ENCODE data around the gene EFNA2. TPM values are rescaled to one million over a fixed set of nuclear protein-coding genes. Genes with fewer than 3 reads are reported as not detected.
A peak's percentile ranks its signal among the peaks of the same experiment; 100 is the strongest.

EFNA2 gene
- total RNA-seq, 1 experiment from 2014 or later, result 11.4 TPM

DNA sequence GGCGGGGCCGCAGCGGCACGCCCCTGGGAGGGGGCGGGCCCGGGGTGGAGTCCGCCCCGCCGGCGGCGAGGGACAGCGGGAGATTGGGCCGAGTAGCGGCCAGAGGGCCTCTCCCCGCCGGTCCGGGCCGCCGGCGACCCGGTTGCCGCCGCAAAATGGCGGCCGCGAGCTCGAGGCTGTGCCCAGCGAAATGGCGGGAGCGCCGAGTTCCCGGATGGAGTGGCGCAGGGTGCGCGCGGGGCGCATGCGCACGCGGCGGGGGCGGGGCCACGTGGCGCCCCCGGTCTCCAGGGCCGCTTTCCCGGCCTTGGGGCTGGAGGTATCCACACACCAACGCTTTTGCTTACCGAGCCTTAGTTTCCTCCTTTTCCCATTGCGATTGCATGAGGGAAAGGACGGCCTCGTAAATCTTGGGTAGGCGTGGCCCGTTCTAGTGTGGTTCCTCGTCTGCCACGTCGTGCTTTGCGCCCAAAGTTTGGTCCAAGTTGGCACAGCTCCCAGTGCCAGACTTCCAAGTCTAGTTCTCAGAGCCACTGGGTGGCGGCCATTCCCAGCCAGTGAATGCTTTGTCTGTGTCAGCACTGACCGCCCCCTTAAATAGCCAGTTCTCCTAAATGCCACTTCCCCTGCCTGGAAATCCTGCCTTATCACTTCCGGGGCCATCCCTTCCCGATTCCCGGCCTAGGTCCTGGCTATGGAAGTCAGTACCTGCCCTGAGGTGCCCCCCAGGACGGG is 16.0 kb upstream of the EFNA2 start (continued):
- TF ChIP-seq, protein P1, sequence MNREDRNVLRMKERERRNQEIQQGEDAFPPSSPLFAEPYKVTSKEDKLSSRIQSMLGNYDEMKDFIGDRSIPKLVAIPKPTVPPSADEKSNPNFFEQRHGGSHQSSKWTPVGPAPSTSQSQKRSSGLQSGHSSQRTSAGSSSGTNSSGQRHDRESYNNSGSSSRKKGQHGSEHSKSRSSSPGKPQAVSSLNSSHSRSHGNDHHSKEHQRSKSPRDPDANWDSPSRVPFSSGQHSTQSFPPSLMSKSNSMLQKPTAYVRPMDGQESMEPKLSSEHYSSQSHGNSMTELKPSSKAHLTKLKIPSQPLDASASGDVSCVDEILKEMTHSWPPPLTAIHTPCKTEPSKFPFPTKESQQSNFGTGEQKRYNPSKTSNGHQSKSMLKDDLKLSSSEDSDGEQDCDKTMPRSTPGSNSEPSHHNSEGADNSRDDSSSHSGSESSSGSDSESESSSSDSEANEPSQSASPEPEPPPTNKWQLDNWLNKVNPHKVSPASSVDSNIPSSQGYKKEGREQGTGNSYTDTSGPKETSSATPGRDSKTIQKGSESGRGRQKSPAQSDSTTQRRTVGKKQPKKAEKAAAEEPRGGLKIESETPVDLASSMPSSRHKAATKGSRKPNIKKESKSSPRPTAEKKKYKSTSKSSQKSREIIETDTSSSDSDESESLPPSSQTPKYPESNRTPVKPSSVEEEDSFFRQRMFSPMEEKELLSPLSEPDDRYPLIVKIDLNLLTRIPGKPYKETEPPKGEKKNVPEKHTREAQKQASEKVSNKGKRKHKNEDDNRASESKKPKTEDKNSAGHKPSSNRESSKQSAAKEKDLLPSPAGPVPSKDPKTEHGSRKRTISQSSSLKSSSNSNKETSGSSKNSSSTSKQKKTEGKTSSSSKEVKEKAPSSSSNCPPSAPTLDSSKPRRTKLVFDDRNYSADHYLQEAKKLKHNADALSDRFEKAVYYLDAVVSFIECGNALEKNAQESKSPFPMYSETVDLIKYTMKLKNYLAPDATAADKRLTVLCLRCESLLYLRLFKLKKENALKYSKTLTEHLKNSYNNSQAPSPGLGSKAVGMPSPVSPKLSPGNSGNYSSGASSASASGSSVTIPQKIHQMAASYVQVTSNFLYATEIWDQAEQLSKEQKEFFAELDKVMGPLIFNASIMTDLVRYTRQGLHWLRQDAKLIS (CRISPR knock-in tag; IDR thresholded peaks at IDR 0.05; ENCODE audit: borderline replicate concordance), result no peak
- no peak for TF ChIP-seq NR3C1 (CRISPR knock-in tag; conservative IDR thresholded peaks at IDR 0.05; ENCODE audit: low read depth)
- no peak for TF ChIP-seq MXD4 (CRISPR knock-in tag; IDR thresholded peaks at IDR 0.05; ENCODE audit: borderline replicate concordance)
- TF ChIP-seq, protein P2, sequence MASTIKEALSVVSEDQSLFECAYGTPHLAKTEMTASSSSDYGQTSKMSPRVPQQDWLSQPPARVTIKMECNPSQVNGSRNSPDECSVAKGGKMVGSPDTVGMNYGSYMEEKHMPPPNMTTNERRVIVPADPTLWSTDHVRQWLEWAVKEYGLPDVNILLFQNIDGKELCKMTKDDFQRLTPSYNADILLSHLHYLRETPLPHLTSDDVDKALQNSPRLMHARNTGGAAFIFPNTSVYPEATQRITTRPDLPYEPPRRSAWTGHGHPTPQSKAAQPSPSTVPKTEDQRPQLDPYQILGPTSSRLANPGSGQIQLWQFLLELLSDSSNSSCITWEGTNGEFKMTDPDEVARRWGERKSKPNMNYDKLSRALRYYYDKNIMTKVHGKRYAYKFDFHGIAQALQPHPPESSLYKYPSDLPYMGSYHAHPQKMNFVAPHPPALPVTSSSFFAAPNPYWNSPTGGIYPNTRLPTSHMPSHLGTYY (CRISPR knock-in tag; IDR thresholded peaks at IDR 0.05), result peak; percentile 67; the same call in 1 of the 2 replicates
- TF ChIP-seq RORB (CRISPR knock-in tag; IDR thresholded peaks at IDR 0.05), result 0 out of 2 replicates have a peak, but pooled peaks have one; percentile 50
- TF ChIP-seq ELF4 (CRISPR knock-in tag; IDR thresholded peaks at IDR 0.05; ENCODE audit: low read depth), result peak; percentile 57; the same call in 1 of the 2 replicates
- TF ChIP-seq SMAD4 (CRISPR knock-in tag; IDR thresholded peaks at IDR 0.05), result no peak
- TF ChIP-seq, protein P3, sequence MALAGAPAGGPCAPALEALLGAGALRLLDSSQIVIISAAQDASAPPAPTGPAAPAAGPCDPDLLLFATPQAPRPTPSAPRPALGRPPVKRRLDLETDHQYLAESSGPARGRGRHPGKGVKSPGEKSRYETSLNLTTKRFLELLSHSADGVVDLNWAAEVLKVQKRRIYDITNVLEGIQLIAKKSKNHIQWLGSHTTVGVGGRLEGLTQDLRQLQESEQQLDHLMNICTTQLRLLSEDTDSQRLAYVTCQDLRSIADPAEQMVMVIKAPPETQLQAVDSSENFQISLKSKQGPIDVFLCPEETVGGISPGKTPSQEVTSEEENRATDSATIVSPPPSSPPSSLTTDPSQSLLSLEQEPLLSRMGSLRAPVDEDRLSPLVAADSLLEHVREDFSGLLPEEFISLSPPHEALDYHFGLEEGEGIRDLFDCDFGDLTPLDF (CRISPR knock-in tag; IDR thresholded peaks at IDR 0.05), result no peak
- TF ChIP-seq ZBTB43 (CRISPR knock-in tag; IDR thresholded peaks at IDR 0.05), result no peak
- TF ChIP-seq FOXP1 (CRISPR knock-in tag; IDR thresholded peaks at IDR 0.05; ENCODE audit: borderline replicate concordance), result peak; percentile 46; the same call in 1 of the 2 replicates
- no peak for TF ChIP-seq TP53 (CRISPR knock-in tag; IDR thresholded peaks at IDR 0.05)
- TF ChIP-seq GTF2I (CRISPR knock-in tag; conservative IDR thresholded peaks at IDR 0.05), result no peak
- TF ChIP-seq, protein P4, sequence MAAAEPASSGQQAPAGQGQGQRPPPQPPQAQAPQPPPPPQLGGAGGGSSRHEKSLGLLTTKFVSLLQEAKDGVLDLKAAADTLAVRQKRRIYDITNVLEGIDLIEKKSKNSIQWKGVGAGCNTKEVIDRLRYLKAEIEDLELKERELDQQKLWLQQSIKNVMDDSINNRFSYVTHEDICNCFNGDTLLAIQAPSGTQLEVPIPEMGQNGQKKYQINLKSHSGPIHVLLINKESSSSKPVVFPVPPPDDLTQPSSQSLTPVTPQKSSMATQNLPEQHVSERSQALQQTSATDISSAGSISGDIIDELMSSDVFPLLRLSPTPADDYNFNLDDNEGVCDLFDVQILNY (CRISPR knock-in tag; IDR thresholded peaks at IDR 0.05), result peak; percentile 94
- no peak for TF ChIP-seq ZNF121 (CRISPR knock-in tag; IDR thresholded peaks at IDR 0.05)
- TF ChIP-seq JAZF1 (CRISPR knock-in tag; IDR thresholded peaks at IDR 0.05), result no peak
- peak; percentile 78 for TF ChIP-seq ZNF671 (CRISPR knock-in tag; IDR thresholded peaks at IDR 0.05)
- no peak for TF ChIP-seq TCF7 (CRISPR knock-in tag; IDR thresholded peaks at IDR 0.05; ENCODE audit: low read depth)
- TF ChIP-seq ZNF281 (CRISPR knock-in tag; IDR thresholded peaks at IDR 0.05), result no peak
- no peak for TF ChIP-seq SOX15 (CRISPR knock-in tag; IDR thresholded peaks at IDR 0.05)
- peak; percentile 61; the same call in 1 of the 2 replicates for TF ChIP-seq ZNF232 (CRISPR knock-in tag; IDR thresholded peaks at IDR 0.05)
- no peak for TF ChIP-seq ZNF263 (CRISPR knock-in tag; IDR thresholded peaks at IDR 0.05; ENCODE audit: low read depth)
- TF ChIP-seq, protein P5, sequence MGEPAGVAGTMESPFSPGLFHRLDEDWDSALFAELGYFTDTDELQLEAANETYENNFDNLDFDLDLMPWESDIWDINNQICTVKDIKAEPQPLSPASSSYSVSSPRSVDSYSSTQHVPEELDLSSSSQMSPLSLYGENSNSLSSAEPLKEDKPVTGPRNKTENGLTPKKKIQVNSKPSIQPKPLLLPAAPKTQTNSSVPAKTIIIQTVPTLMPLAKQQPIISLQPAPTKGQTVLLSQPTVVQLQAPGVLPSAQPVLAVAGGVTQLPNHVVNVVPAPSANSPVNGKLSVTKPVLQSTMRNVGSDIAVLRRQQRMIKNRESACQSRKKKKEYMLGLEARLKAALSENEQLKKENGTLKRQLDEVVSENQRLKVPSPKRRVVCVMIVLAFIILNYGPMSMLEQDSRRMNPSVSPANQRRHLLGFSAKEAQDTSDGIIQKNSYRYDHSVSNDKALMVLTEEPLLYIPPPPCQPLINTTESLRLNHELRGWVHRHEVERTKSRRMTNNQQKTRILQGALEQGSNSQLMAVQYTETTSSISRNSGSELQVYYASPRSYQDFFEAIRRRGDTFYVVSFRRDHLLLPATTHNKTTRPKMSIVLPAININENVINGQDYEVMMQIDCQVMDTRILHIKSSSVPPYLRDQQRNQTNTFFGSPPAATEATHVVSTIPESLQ (CRISPR knock-in tag; IDR thresholded peaks at IDR 0.05), result no peak
- TF ChIP-seq, protein P6, sequence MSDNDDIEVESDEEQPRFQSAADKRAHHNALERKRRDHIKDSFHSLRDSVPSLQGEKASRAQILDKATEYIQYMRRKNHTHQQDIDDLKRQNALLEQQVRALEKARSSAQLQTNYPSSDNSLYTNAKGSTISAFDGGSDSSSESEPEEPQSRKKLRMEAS (CRISPR knock-in tag; IDR thresholded peaks at IDR 0.05), result peak; percentile 71; the same call in 1 of the 2 replicates
- TF ChIP-seq, protein P7, sequence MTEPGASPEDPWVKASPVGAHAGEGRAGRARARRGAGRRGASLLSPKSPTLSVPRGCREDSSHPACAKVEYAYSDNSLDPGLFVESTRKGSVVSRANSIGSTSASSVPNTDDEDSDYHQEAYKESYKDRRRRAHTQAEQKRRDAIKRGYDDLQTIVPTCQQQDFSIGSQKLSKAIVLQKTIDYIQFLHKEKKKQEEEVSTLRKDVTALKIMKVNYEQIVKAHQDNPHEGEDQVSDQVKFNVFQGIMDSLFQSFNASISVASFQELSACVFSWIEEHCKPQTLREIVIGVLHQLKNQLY (CRISPR knock-in tag; IDR thresholded peaks at IDR 0.05), result no peak
- TF ChIP-seq NR1H2 (CRISPR knock-in tag; IDR thresholded peaks at IDR 0.05), result no peak

Measured in WTC11 (cell line).